Body of pancreas (tissue), 4 donors: ENCODE data around the gene S100A11.

ENCODE experiments used
- POLR2A ChIP-seq, 3 donors: fragments of 450-650 bp; IDR thresholded peaks; one replicate each; pipeline ENCODE4 v1.6.1; 2016; ENCODE audit warnings: antibody characterized with exemption in 3 of 3, mild to moderate bottlenecking in 2 of 3
- TF ChIP-seq, protein P1 (sequence below), 7 experiments: fragments of 450-650 bp in 4 of 7; fragments of 200-600 bp in 3 of 7; sonication (generic) in 3 of 7; IDR thresholded peaks; one replicate each; pipeline ENCODE4 v1.5.1; 2016 to 2019; ENCODE audit warnings: antibody characterized with exemption in 7 of 7

DNA sequence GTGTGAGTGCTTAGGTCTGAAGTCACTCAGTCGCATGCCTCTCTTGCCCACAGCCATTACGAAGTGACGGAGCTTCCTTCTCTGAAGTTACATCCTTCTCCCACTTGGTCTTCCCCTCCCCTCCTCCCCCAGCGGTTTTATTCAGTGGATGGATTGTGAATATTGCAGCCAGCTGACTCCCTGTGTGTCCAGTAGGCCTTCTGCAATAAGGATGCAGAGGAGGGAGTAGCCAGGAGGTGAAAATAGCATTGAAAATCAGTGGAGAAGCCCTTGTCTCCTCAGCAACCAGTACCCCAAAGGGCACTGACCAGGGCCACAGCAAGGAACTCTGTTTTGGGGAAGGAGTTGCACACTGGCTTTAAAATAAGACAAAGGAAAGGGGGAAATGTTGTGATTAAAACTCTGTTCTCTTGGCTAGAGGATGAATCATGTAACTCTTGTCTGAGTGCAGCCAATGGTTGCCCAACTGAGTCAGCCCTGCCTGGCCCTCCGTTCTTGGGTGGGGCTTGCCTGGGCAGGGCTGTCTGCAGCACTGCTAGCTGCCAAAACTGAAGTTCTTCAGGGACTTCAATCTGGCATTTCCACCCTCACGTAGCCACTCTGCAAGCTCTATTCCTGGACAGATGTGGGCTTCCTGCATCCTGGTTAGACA lies 47.5 kb downstream of the S100A11 start:
- TF ChIP-seq, protein P1, sequence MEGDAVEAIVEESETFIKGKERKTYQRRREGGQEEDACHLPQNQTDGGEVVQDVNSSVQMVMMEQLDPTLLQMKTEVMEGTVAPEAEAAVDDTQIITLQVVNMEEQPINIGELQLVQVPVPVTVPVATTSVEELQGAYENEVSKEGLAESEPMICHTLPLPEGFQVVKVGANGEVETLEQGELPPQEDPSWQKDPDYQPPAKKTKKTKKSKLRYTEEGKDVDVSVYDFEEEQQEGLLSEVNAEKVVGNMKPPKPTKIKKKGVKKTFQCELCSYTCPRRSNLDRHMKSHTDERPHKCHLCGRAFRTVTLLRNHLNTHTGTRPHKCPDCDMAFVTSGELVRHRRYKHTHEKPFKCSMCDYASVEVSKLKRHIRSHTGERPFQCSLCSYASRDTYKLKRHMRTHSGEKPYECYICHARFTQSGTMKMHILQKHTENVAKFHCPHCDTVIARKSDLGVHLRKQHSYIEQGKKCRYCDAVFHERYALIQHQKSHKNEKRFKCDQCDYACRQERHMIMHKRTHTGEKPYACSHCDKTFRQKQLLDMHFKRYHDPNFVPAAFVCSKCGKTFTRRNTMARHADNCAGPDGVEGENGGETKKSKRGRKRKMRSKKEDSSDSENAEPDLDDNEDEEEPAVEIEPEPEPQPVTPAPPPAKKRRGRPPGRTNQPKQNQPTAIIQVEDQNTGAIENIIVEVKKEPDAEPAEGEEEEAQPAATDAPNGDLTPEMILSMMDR (IDR thresholded peaks at IDR 0.05): no peak
- TF ChIP-seq POLR2A (IDR thresholded peaks at IDR 0.05): no peak
